ENCODE measurements around the gene RBFOX2. TPM values are rescaled to one million over a fixed set of nuclear protein-coding genes. Genes with fewer than 3 reads are reported as not detected.
A peak's percentile ranks its signal among the peaks of the same experiment; 100 is the strongest.

RBFOX2 gene
- total RNA-seq, 1 experiment from 2014 or later = 97.4 TPM

DNA sequence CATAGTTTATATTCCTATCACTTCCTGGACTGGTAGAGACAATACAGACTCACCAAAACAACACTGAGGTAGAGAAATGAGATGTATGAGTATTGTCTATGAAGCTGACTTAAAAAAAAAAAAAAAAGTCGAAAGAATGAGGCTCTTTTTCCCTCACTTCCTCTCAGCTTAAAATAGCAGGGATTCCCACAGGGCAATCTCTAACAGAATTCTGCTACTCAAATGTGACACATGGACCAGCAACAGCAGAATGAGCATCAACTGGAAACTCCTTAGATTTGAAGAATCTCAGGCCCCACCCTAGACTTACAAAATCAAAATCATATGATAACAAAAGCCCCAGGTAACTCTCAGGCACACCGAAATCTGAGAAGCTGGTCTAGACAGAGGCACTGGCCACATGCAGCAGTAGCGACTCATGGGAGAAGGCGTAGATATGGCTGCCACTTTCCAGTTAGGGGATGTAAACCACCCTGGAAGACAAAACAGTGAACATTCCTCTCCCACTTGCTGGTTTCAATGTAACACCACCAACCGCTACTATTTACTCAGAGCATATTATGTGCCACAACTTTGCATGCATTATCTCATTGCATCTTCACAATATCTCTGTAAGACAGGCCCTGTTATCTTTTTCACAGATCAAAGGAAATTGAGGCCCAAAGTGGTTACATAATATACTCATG is 128.0 kb downstream of the RBFOX2 start:
- peak; percentile 66 for DNase-seq (ENCODE audit: low read depth)

DNA sequence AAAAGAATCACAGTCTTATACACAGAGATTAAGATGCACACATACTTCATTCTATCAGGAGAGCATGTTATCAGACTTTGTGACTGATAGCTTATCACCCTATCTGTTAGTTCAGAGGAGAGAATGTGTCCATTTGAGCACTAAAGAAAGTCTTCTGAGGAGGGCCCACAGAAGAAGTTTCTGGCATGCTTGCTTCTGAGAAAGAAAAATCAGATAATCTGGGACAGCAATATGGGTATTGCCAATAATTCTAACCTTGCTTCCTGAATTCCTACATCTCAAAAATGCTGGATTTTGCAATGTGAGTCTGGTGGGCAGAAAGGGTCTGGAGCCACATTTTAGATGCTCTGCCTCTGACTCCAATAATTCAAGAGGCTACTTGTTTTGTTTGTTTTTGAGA is 128.9 kb downstream of the RBFOX2 start:
- DNase-seq (ENCODE audit: low read depth) = no peak

DNA sequence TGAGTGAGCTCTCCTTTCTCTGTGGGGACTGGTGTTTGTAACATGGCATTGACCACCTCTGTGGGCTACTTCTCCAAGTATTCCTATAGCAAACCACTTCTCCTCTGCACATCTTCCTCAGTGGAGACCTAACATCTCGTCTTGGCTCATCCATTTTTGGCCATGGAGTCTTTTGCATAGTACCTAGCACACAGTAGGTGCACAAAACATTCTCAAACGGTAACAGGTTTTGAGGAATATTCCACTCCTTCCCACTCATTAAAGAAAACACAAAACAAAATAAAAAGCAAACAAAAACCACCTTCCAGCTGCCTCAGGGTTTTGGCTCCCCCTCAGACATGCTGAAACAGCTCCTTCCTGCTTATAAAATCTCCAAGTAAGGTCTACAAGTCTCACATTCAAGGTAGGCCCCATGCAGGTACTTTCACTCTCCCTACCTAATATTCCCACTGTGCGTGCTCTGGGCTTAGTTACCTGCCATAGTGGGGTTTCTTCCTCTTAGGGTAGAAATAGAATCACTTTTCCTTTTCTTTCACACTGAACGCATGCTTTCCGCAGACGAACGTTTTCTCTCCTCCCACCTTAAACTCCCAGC is 132.4 kb downstream of the RBFOX2 start:
- DNase-seq (ENCODE audit: low read depth) = no peak

DNA sequence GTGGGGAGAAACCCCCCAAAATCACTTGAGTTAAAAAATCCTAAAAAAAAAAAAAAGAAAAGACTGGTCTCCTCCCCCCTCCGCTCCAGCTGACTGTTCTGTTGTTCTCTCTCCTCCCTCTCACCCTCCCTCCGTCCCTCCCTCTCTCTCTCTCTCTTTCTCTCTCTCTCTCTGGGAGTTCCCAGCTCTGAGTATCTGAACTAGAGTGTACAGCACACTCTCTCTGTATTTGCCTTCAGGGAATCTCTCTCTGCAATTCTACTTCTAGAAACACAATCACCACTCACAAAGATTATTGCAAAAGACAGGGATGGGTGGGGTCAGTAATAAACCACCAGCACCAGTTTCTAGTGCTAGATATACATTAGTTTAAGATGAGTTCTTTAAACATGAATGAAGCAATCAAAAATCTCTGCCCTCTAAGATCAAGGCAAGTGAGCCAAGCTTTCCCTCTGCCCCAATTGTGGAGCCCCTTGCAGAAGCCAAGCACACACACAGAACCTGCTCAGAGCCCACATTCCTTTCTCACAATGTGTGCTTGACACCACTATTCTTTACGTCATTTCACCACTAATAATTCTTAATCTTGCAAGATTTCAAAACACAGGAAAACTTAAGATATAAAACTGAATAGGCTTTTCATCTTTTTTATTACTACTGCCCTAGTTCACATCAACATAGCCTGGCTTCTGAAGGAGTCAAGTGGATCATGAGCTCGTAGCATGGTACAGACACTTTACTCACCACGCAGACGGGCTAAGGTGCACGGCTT is 133.5 kb downstream of the RBFOX2 start:
- DNase-seq (ENCODE audit: low read depth) = no peak

DNA sequence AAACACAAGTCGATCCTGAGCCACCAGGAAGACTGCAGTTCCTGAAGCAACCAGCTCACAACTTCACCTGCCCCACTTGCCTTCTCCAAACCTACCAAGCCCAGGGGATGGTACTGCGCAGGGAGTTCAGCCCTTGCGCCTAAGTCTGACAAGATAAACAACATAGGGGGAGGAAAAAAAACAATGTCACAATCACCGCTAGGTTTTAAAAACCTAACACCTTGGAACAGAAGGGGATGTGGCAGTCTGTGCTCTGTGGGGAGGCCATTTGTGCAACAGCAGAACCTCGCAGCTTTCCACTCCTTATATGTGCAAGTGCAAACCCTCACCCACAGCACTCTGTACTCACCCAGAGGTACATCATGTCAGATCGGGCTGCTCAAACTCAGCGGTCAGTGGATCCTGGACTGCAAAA is 134.2 kb downstream of the RBFOX2 start:
- DNase-seq (ENCODE audit: low read depth) = no peak

DNA sequence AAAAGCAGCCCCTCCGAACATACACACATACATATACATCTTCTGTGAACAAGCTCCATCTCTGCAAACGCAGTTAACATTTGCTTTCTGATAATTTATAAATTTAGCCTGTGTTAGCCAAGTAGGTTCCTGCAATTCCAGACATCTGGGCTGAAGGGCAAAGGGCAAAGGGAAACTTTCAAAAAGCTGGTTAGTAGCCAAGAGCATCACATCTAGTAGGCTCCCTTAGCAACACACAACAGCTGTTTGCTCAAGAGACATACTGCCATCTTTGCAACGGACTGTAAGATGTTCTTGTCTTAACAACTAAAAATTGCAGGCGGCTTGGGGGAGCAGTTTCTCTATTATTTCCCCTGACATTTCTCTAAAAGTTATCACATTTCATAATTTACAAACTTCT is 134.9 kb downstream of the RBFOX2 start:
- no peak for DNase-seq (ENCODE audit: low read depth)

DNA sequence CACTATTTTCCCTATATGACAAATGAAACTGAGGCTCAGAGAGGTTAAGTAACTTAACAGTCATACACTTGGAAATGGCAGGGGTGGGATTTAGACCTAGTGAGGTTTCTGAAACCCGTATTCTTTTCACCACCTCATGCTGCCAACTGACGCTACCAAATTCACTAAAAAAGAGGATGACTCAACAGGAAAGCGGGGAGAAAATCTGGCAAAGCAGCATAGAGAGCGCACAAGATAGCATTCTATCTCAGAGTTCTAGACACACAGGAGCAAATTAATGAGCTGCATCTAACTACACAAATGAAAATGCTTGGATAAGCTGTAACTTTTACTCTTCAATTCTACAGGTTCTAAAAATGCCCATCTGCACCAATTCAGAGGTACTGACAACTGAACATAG is 136.4 kb downstream of the RBFOX2 start:
- DNase-seq (ENCODE audit: low read depth) = peak; percentile 82

DNA sequence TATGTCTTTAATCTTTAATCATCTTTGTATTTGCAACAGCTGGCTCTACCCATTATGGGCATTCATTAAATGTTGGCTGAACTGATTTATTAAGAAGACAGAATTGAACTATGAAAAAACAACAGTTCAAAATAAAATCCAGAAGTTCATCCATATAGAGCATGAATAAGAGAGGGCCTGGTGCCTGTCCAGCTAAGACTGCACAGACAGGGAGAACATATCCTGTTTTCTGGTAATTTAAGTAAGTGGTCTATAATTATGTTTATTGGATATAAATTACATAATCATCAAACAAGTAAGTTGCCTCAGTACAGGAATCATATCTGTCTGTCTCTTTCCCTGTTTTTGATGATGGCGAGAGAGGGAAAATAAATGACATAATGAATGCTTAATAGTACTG is 137.2 kb downstream of the RBFOX2 start:
- DNase-seq (ENCODE audit: low read depth) = no peak

DNA sequence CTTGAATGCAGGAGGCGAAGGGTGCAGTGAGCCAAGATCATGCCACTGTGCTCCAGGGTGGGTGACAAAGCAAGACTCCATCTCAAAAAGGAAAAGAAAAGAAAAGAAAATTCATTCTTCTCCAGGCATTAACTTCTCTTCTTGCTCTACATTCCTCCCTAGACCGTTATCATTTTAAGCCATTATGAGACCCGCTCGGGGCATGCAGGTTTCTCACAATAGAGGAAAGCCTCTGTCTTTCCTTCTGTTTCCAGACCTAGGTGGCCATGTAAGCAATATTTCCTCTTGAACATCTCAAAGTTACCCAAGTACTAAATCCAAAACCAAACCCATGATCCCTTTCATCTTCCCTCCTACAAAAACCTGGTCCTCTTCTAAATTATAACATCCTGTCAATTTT is 139.6 kb downstream of the RBFOX2 start:
- no peak for DNase-seq (ENCODE audit: low read depth)

DNA sequence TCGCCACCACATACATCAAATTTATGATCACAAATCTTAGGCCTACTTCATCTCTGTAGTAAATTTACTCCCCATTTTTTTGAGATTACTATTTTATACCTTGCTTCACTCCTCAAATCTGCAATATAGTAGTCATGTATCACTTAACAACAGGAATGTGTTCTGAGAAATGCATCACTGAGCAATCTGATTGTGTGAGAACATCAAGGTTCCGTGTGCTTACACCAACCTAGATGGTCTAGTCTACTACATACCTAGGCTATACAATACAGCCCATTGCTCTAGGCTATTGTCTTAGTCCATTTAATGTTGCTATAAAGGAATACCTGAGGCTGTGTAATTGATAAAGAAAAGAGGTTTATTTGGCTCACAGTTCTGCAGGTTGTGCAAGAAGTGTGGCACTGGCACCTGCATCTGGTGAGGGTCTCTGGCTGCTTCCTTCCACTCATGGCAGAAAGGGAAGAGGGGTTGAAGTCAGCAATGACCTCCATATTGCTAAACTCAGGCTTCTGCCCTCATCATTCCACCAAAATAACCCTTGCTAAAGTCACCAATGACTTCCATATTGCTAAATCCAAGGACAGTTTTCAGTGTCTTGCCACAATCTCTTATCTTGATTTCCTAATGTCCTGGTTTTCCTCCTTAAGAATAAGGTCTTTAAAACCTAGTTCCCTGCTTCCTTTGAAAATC is 140.3 kb downstream of the RBFOX2 start:
- DNase-seq (ENCODE audit: low read depth) = no peak

DNA sequence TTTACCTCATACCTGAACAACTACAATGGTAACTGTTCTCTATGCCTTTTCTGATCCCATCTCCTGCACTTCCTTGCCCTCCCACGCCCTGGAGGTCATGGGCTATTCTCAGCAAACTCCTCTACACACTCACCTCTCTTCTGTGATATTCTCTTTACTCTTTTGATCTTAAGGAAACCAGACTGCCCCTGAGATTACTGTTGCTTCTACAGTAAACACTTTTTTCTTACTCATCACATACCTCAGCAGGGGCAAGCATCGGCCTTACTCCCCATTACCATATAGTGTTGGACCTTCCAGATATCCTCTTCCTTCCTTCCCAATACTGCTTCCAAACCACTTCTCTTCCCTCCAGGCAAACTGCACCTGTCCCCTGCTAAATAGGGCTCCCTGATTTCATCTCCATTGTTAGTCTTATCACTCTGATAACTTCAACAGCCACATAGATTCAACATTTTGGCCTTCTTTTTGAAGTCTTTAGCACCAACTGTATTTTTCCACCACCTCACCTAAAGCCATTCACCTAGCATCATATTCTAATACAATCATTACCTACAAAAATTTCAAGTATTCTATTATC is 141.2 kb downstream of the RBFOX2 start:
- DNase-seq (ENCODE audit: low read depth) = peak; percentile 23

DNA sequence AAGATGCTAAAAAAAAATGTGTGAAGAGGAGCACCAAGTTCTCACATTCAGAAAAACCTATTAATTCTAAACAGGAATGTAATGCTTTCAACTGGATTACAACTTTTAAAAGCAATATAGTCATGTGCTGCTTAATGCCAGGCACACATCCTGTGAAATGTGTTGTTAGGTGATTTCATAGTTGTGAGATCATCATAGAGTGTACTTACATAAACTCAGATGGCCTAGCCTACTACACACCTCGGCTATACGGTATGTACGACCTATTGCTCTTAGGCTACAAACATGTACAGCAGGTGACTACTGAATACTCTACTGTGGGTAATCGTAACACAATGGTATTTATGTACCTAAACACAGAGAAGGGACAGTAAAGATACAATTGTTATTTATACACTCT is 142.3 kb downstream of the RBFOX2 start:
- DNase-seq (ENCODE audit: low read depth) = no peak

DNA sequence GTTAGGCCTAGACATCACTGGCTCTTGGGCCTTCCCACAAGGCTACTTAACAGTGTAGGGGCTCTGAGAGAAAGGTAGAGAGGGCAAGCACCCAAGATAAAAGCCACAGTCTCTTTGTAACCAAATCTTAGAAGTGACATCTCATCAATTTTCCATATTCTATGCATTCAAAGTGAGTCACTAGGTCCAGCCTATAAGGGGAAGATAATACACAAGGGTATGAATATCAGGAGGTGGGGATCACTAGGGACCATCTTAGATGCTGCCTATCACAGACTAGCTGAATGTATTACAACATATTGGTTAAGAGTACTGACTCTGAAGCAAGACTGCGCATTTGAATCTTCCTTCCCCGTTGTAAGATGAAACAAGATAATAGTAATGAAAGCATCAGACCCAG is 144.1 kb downstream of the RBFOX2 start:
- DNase-seq (ENCODE audit: low read depth) = no peak

DNA sequence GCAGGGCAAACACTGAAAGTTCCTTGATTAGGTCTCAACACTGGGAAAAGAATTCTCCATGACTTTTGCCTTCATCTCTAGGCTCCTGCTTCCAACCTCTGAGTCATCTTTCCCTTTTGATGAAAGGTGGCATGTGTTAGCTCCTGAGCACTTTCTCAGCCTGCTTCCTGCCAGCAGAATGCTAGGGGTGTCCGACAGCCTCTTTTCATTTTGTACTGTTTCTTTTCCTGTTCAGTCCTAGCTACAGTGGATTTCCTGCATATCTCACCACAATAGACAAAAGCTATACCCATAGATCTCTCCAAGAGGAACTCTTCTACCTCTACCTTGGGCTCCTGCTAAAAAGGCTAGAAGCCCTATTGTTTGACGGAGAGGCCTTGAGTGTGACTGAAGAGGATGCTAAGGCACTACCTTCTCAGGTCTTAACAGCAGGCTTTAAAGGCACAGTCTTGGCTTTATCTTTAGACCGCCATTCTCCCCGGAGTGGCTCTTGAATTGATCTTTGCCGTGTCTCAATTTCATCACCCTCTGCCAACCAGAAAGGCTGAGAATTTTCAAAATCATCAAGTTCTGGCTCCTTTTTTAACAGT is 145.5 kb downstream of the RBFOX2 start:
- DNase-seq (ENCODE audit: low read depth) = peak; percentile 85

DNA sequence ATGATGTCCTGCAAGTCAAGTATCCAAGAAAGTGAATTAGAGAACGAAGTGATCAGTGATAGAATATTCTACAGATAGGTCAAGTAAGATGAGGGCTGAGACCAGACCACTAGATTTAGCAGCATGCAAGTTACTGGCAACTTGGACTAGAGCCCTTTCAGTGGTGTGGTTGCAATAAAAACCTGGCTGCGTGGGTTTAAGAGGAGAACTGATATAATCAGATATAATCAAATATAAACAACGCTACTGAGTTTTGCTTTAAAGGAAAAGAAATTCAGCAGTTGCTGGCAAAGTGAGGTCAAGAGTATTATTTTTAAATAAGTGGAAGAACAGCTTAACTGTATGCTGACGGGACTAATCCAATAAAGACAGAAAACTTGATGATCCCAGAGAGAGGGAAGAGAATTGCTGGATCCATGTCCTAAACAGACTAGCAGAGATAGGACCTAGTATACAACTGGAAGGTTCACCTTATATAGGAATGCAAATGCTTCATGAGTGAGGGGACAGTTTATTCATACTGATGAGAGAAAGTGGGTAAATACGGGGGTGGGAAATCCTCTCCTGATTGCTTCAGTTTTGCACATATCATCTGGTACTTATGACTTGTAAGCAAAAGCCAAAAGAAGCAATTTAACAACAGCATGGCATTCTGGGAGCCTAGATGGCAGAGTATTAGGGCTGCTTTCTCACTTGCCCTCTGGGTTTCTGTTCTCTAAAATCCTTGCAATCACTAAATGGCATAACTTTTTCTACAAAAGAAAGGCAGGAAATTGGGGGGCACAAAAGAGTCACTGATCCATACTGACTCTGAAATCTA is 146.2 kb downstream of the RBFOX2 start:
- no peak for DNase-seq (ENCODE audit: low read depth)

DNA sequence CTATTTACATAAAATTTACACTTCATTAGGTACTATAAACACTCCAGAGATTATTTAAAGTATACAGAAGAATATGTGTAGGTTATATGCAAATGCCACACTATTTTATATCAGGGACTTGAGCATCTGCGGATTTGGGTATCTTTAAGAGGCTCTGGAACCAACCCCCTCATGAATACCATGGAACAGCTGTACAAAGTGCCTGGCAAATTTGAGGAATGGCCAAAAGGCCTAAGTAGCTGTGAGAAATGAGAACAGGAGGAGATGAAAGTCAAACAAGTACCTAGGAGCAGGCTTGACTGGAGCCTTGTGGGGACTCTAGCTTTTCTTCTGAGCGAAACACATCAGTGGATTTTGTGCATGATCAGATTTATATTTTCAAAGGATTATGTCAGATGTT is 149.3 kb downstream of the RBFOX2 start:
- DNase-seq (ENCODE audit: low read depth) = no peak

DNA sequence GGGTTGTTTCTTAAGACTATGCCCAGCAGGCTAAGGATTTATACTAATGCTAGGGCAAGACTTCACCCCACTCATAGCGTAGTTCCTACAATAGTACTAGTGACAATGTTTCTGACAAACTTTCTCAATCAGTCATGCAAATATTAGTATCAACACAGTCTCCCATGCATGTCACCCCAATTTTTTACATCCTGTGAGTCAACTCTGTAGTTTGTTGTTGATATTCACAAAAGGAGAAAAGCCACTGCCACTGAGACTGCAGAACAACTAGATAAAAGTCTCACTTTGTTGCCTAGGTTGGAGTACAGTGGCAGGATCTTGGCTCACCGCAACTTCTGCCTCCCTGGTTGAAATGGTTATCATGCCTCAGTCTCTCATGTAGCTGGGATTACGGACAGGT is 155.2 kb downstream of the RBFOX2 start:
- DNase-seq (ENCODE audit: low read depth) = no peak

DNA sequence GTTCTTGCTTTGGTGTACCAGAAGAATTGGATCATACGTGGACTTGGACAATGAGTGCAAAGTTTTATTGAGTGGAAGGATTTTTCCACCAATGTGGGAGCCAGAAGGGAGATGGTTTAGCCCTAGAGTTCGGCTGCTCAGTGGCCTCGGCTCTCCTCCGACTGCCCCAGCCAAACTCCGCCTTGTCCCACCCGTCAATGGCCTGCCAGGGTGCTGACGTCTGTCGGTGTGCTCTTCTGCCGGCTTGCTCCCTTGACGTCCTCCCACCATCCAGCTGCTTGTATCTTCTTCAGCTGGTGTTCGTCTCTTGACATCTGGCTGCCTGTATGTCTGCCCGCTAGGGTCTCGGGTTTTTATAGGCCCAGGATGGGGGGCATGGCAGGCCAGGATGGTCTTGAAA is 156.2 kb downstream of the RBFOX2 start:
- DNase-seq (ENCODE audit: low read depth) = no peak

DNA sequence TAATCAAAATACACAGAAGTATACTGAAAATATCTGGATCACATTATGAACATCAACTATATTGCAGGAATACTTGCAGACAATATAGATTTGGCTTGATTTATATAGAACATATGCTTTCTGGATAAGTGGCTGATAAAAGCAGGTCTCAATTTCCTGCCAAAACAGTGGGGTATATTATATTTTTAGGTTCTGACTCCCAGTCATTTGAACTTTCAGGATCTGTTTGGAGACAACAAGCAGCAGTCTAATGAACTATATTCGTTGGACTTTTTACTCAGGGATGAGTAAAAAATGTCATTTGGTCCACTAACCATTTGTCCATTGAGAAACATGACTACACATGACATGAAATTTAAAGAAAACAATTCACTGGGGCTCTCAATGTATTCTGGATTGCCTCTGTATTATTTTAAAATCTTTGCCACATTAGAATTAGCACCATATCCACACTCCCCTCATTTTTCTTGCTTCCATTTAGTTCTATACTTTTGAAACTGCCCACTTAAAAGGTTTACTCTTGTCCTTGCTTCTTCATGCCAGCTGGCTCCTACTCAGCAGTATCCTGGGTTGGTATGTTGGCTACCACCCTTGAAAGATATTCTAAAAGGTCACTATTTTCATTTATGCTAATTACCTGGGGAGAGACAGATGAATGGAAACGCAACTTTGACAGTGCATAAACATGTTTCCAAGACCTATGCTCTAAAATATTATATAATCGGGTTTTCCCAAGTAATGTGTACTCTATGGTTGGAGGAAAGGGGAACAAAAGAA is 157.9 kb downstream of the RBFOX2 start:
- no peak for DNase-seq (ENCODE audit: low read depth)

DNA sequence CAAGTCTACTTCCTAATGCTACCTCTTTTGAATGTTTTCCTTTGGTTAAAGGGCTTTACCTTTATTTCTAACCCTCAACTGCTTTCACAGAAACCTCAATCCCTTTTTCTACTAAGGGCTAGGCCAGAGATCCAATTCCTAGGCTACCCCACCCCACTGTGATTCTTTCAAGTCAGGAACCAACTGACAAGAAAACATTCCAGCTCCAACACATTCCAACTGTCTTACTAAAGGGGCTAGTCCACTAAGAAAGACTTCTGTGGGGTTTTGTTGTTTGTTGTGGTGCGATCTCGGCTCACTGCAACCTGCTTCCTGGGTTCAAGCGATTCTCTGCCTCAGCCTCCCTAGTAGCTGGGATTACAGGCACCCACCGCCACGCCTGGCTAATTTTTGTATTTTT is 159.7 kb downstream of the RBFOX2 start:
- DNase-seq (ENCODE audit: low read depth) = peak; percentile 21

Data from HT1080 (cell line).